ENCODE measurements around the gene CBX7. TPM values are rescaled to one million over a fixed set of nuclear protein-coding genes. Genes with fewer than 3 reads are reported as not detected.

Gene CBX7
- total and polyA plus RNA-seq, 2 experiments from 2014 or later = 2.6 to 11.5 TPM

DNA sequence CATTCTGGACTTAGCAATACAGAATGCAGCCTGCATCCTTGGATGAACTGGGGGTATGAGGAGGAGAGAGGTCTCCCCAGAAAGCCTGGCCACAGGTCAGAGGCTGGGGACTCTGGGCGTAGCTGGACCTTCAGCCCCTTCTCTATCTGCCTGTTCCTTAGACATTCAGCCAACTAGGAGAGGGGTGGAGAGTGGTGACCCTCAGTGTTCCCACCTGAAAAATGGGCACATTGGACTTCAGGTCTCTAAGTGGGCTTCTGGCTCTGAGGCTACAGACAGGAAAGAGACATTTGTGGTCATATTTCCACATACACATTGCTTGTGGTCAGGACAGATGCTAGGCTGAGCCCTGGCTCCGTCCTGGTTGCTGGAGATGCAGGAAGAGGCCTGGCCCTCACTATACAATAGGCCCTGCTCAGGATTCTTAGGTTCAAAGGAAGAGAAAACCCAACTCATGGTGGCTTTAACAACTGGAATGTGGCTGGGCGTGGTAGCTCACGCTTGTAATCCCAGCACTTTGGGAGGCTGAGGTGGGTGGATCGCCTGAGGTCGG is 30.1 kb upstream of the CBX7 start:
- ATAC-seq (no peak), DNase-seq (ENCODE audit: low spot score) (no peak)
- Histone ChIP-seq H3K4me2 (no peak overlapping the region), H3K27me3 (ENCODE audit: insufficient read depth) (no peaks in the 10 kb centered on the region), H3F3A (replicated peaks; ENCODE audit: low read depth) (peaks cover 6% of the 10 kb centered on the region; the same call in 1 of the 2 replicates), H4K20me1 (replicated peaks; ENCODE audit: insufficient read depth) (no peaks in the 10 kb centered on the region), H3K4me1 (ENCODE audit: insufficient read depth) (peaks cover 15% of the 10 kb centered on the region; the same call in 1 of the 2 replicates), H3K9me2 (ENCODE audit: insufficient read depth) (no peaks in the 10 kb centered on the region), H2AFZ (no peak overlapping the region), H3K36me3 (ENCODE audit: insufficient read depth) (no peaks in the 10 kb centered on the region), H3K4me3 (no peak overlapping the region), H3K79me2 (replicated peaks; ENCODE audit: insufficient read depth) (no peaks in the 10 kb centered on the region), H3K27ac (ENCODE audit: low read depth) (no peak overlapping the region)
- Mint-ChIP-seq H3K4me3 (no peak overlapping the region), H3K27ac (no peak overlapping the region), H3K27me3 (ENCODE audit: insufficient read depth, low read depth, poor library complexity) (peaks cover 17% of the 10 kb centered on the region), H3K9me3 (peaks cover 27% of the 10 kb centered on the region), H3K4me1 (peaks cover 34% of the 10 kb centered on the region), H3K36me3 (ENCODE audit: low read depth) (peaks cover 18% of the 10 kb centered on the region)
- no peak for TF ChIP-seq EZH2phosphoT487 (IDR thresholded peaks at IDR 0.05; ENCODE audit: unreplicated experiment)
- no peak for TF ChIP-seq ZNF114 (CRISPR knock-in tag; IDR thresholded peaks at IDR 0.05)

DNA sequence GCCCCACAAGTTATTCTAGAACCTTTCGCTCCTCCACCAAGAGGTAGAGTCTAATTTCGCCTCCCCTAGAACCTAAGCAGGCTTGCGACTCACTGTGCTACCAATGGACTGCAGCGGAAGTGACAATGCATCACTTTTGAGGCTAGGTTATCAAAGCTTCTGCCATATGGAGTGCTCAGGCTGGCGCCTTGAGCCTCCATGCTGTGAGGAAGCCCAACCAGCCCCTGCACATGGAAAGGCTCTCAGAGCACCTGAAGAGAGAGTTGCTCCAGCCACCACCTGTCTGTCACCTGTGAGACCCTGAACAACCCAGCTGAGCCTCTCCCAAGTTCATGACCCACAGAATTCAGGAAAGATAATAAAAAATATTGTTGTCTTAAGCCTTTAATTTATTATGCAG is 29.3 kb upstream of the CBX7 start:
- no peak overlapping the region for H3K27ac Mint-ChIP-seq
- H3K4me3 Mint-ChIP-seq = no peak overlapping the region
- no peaks in the 10 kb centered on the region for H3K27me3 ChIP-seq (ENCODE audit: insufficient read depth)
- H3K9me2 ChIP-seq (ENCODE audit: insufficient read depth) = no peaks in the 10 kb centered on the region
- no peaks in the 10 kb centered on the region for H3K36me3 ChIP-seq (ENCODE audit: insufficient read depth)
- H3K4me1 Mint-ChIP-seq = peaks cover 35% of the 10 kb centered on the region
- no peaks in the 10 kb centered on the region for H4K20me1 ChIP-seq (replicated peaks; ENCODE audit: insufficient read depth)
- peaks cover 12% of the 10 kb centered on the region for H3K27me3 Mint-ChIP-seq (ENCODE audit: insufficient read depth, low read depth, poor library complexity)
- no peak overlapping the region for H3K4me3 ChIP-seq
- ATAC-seq (no peak), DNase-seq (ENCODE audit: low spot score) (no peak)
- no peak overlapping the region for H3K27ac ChIP-seq (ENCODE audit: low read depth)
- H3K79me2 ChIP-seq (replicated peaks; ENCODE audit: insufficient read depth) = no peaks in the 10 kb centered on the region
- H3K9me3 Mint-ChIP-seq = peaks cover 19% of the 10 kb centered on the region
- H3F3A ChIP-seq (replicated peaks; ENCODE audit: low read depth) = peaks cover 6% of the 10 kb centered on the region; the same call in 1 of the 2 replicates
- H3K4me1 ChIP-seq (ENCODE audit: insufficient read depth) = peaks cover 17% of the 10 kb centered on the region
- peaks cover 14% of the 10 kb centered on the region for H3K36me3 Mint-ChIP-seq (ENCODE audit: low read depth)
- H3K4me2 ChIP-seq = no peak overlapping the region
- no peak overlapping the region for H2AFZ ChIP-seq
- TF ChIP-seq STAT1 (IDR thresholded peaks at IDR 0.05; ENCODE audit: unreplicated experiment) (no peak), EZH2phosphoT487 (IDR thresholded peaks at IDR 0.05; ENCODE audit: unreplicated experiment) (no peak), ZNF114 (CRISPR knock-in tag; IDR thresholded peaks at IDR 0.05) (no peak), EZH2 (IDR thresholded peaks at IDR 0.05; ENCODE audit: low read depth, unreplicated experiment) (no peak), CREB1 (CRISPR knock-in tag; IDR thresholded peaks at IDR 0.05; ENCODE audit: low read depth) (no peak), NANOG (IDR thresholded peaks at IDR 0.05; ENCODE audit: borderline replicate concordance) (no peak), POLR2AphosphoS5 (IDR thresholded peaks at IDR 0.05; ENCODE audit: low read depth) (no peak), ZNF331 (CRISPR knock-in tag; IDR thresholded peaks at IDR 0.05; ENCODE audit: low read depth) (no peak)
- TF ChIP-seq, protein P1, sequence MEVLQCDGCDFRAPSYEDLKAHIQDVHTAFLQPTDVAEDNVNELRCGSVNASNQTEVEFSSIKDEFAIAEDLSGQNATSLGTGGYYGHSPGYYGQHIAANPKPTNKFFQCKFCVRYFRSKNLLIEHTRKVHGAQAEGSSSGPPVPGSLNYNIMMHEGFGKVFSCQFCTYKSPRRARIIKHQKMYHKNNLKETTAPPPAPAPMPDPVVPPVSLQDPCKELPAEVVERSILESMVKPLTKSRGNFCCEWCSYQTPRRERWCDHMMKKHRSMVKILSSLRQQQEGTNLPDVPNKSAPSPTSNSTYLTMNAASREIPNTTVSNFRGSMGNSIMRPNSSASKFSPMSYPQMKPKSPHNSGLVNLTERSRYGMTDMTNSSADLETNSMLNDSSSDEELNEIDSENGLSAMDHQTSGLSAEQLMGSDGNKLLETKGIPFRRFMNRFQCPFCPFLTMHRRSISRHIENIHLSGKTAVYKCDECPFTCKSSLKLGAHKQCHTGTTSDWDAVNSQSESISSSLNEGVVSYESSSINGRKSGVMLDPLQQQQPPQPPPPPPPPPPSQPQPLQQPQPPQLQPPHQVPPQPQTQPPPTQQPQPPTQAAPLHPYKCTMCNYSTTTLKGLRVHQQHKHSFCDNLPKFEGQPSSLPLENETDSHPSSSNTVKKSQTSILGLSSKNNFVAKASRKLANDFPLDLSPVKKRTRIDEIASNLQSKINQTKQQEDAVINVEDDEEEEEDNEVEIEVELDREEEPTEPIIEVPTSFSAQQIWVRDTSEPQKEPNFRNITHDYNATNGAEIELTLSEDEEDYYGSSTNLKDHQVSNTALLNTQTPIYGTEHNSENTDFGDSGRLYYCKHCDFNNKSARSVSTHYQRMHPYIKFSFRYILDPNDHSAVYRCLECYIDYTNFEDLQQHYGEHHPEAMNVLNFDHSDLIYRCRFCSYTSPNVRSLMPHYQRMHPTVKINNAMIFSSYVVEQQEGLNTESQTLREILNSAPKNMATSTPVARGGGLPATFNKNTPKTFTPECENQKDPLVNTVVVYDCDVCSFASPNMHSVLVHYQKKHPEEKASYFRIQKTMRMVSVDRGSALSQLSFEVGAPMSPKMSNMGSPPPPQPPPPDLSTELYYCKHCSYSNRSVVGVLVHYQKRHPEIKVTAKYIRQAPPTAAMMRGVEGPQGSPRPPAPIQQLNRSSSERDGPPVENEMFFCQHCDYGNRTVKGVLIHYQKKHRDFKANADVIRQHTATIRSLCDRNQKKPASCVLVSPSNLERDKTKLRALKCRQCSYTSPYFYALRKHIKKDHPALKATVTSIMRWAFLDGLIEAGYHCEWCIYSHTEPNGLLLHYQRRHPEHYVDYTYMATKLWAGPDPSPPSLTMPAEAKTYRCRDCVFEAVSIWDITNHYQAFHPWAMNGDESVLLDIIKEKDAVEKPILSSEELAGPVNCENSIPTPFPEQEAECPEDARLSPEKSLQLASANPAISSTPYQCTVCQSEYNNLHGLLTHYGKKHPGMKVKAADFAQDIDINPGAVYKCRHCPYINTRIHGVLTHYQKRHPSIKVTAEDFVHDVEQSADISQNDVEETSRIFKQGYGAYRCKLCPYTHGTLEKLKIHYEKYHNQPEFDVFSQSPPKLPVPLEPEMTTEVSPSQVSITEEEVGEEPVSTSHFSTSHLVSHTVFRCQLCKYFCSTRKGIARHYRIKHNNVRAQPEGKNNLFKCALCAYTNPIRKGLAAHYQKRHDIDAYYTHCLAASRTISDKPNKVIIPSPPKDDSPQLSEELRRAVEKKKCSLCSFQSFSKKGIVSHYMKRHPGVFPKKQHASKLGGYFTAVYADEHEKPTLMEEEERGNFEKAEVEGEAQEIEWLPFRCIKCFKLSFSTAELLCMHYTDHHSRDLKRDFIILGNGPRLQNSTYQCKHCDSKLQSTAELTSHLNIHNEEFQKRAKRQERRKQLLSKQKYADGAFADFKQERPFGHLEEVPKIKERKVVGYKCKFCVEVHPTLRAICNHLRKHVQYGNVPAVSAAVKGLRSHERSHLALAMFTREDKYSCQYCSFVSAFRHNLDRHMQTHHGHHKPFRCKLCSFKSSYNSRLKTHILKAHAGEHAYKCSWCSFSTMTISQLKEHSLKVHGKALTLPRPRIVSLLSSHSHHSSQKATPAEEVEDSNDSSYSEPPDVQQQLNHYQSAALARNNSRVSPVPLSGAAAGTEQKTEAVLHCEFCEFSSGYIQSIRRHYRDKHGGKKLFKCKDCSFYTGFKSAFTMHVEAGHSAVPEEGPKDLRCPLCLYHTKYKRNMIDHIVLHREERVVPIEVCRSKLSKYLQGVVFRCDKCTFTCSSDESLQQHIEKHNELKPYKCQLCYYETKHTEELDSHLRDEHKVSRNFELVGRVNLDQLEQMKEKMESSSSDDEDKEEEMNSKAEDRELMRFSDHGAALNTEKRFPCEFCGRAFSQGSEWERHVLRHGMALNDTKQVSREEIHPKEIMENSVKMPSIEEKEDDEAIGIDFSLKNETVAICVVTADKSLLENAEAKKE (CRISPR knock-in tag; IDR thresholded peaks at IDR 0.05) = no peak
- TF ChIP-seq, protein P2, sequence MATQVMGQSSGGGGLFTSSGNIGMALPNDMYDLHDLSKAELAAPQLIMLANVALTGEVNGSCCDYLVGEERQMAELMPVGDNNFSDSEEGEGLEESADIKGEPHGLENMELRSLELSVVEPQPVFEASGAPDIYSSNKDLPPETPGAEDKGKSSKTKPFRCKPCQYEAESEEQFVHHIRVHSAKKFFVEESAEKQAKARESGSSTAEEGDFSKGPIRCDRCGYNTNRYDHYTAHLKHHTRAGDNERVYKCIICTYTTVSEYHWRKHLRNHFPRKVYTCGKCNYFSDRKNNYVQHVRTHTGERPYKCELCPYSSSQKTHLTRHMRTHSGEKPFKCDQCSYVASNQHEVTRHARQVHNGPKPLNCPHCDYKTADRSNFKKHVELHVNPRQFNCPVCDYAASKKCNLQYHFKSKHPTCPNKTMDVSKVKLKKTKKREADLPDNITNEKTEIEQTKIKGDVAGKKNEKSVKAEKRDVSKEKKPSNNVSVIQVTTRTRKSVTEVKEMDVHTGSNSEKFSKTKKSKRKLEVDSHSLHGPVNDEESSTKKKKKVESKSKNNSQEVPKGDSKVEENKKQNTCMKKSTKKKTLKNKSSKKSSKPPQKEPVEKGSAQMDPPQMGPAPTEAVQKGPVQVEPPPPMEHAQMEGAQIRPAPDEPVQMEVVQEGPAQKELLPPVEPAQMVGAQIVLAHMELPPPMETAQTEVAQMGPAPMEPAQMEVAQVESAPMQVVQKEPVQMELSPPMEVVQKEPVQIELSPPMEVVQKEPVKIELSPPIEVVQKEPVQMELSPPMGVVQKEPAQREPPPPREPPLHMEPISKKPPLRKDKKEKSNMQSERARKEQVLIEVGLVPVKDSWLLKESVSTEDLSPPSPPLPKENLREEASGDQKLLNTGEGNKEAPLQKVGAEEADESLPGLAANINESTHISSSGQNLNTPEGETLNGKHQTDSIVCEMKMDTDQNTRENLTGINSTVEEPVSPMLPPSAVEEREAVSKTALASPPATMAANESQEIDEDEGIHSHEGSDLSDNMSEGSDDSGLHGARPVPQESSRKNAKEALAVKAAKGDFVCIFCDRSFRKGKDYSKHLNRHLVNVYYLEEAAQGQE (IDR thresholded peaks at IDR 0.05; ENCODE audit: unreplicated experiment) = no peak

Data from GM23338 (cell line).